ENCODE results near the gene ZNF423. TPM values are rescaled to one million over a fixed set of nuclear protein-coding genes. Genes with fewer than 3 reads are reported as not detected.

The ZNF423 gene
- total RNA-seq, 6 experiments from 2014 or later: not detected

- Mint-ChIP-seq H3K9me3 (peaks cover 3% of the 10 kb centered on the region; the same call in 1 of the 2 replicates), H3K4me3 (no peak overlapping the region), H3K27me3 (ENCODE audit: insufficient read depth) (no peaks in the 10 kb centered on the region), H3K36me3 (ENCODE audit: low read depth) (no peaks in the 10 kb centered on the region), H3K27ac (no peak overlapping the region), H3K4me1 (ENCODE audit: low read depth) (no peaks in the 10 kb centered on the region)
- no peak for DNase-seq
- TF ChIP-seq, protein P1, sequence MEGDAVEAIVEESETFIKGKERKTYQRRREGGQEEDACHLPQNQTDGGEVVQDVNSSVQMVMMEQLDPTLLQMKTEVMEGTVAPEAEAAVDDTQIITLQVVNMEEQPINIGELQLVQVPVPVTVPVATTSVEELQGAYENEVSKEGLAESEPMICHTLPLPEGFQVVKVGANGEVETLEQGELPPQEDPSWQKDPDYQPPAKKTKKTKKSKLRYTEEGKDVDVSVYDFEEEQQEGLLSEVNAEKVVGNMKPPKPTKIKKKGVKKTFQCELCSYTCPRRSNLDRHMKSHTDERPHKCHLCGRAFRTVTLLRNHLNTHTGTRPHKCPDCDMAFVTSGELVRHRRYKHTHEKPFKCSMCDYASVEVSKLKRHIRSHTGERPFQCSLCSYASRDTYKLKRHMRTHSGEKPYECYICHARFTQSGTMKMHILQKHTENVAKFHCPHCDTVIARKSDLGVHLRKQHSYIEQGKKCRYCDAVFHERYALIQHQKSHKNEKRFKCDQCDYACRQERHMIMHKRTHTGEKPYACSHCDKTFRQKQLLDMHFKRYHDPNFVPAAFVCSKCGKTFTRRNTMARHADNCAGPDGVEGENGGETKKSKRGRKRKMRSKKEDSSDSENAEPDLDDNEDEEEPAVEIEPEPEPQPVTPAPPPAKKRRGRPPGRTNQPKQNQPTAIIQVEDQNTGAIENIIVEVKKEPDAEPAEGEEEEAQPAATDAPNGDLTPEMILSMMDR (IDR thresholded peaks at IDR 0.05): no peak
Measured at GRCh38 chr16:49483651-49484450, 372.1 kb downstream of the ZNF423 start.

- H3K27me3 Mint-ChIP-seq (ENCODE audit: insufficient read depth): no peaks in the 10 kb centered on the region
- H3K4me3 Mint-ChIP-seq: no peak overlapping the region
- H3K4me1 Mint-ChIP-seq (ENCODE audit: low read depth): no peaks in the 10 kb centered on the region
- peaks cover 3% of the 10 kb centered on the region; the same call in 1 of the 2 replicates for H3K9me3 Mint-ChIP-seq
- no peak overlapping the region for H3K27ac Mint-ChIP-seq
- no peaks in the 10 kb centered on the region for H3K36me3 Mint-ChIP-seq (ENCODE audit: low read depth)
- TF ChIP-seq, protein P1 (IDR thresholded peaks at IDR 0.05): no peak
- DNase-seq: no peak
Measured at GRCh38 chr16:49483251-49483650, 372.7 kb downstream of the ZNF423 start.

DNA sequence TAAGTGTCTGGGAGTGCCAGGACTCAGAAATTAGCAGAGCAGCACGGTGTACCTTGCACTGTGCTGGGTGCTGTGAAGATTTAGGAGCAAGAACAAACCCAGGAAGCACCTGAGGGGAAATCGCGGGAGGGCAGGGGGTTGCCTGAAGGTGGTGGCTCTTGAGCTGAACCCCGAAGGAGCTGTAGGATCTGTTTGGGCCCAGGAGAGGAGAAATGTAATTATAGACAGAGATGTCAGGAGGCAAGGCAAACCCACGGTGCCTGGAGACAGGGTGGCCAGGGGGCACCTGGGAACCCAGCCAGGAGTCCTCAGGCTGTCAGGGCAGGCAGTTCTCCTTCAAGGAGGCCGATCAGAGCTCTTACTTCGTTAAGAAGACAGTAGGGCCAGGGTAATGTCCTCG lies 373.2 kb downstream of the ZNF423 start:
- no peaks in the 10 kb centered on the region for H3K27me3 Mint-ChIP-seq (ENCODE audit: insufficient read depth)
- no peaks in the 10 kb centered on the region for H3K4me1 Mint-ChIP-seq (ENCODE audit: low read depth)
- no peak for DNase-seq
- no peak overlapping the region for H3K4me3 Mint-ChIP-seq
- no peaks in the 10 kb centered on the region for H3K36me3 Mint-ChIP-seq (ENCODE audit: low read depth)
- TF ChIP-seq, protein P1 (IDR thresholded peaks at IDR 0.05): no peak
- peaks cover 3% of the 10 kb centered on the region; the same call in 1 of the 2 replicates for H3K9me3 Mint-ChIP-seq
- no peak overlapping the region for H3K27ac Mint-ChIP-seq

DNA sequence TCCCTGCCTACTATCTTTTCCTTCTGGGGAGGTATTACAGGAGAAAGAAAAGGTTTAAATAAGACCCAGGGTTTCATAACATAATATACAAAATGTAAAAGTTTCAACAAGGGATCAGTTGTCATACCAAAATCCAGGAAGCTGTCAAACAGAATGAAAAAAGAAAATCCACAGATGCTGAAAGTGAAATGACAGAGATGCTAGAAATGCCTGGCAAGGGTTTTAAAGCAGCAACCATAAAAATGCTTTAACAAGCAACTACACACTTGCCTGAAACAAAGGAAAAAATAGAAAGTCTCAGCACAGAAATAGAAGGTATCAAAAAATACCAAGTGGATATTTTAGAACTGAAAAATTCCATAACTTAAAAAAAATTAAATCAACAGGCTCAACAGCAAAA lies 377.3 kb downstream of the ZNF423 start:
- H3K4me3 Mint-ChIP-seq: no peak overlapping the region
- no peak for DNase-seq
- TF ChIP-seq, protein P1 (IDR thresholded peaks at IDR 0.05): no peak
- no peaks in the 10 kb centered on the region; the same call in 1 of the 2 replicates for H3K27me3 Mint-ChIP-seq (ENCODE audit: insufficient read depth)
- no peak overlapping the region for H3K27ac Mint-ChIP-seq
- no peaks in the 10 kb centered on the region for H3K4me1 Mint-ChIP-seq (ENCODE audit: low read depth)
- no peaks in the 10 kb centered on the region for H3K36me3 Mint-ChIP-seq (ENCODE audit: low read depth)
- H3K9me3 Mint-ChIP-seq: no peaks in the 10 kb centered on the region; the same call in 1 of the 2 replicates

DNA sequence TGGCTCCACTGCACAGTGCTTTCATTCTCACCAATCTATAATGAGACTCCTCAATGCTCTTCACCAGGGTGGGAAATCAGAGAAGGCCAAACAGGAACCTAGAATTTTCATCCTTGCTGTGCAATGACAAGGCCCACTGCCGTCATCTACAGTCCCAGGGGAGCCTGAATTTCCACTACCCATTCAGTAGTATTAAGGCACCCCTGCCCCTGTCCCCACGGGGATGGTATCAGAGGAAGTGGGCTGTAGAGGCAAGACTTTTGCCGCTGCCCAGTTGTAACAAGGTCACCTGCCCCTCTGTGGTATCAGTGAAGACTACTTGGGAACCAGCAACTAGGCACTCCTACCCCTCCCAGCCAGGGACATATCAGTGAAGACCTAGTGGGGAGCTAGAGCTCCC lies 377.8 kb downstream of the ZNF423 start:
- H3K4me1 Mint-ChIP-seq (ENCODE audit: low read depth): no peaks in the 10 kb centered on the region
- H3K27me3 Mint-ChIP-seq (ENCODE audit: insufficient read depth): no peaks in the 10 kb centered on the region; the same call in 1 of the 2 replicates
- no peak overlapping the region for H3K27ac Mint-ChIP-seq
- TF ChIP-seq, protein P1 (IDR thresholded peaks at IDR 0.05): no peak
- DNase-seq: no peak
- no peak overlapping the region for H3K4me3 Mint-ChIP-seq
- H3K9me3 Mint-ChIP-seq: no peaks in the 10 kb centered on the region; the same call in 1 of the 2 replicates
- H3K36me3 Mint-ChIP-seq (ENCODE audit: low read depth): no peaks in the 10 kb centered on the region
